GM18867 (cell line): ENCODE measurements around the gene MLLT3.
"Not testable (repeated sequence)": the region's sequence is repeated elsewhere in the genome, so short reads cannot be mapped to it uniquely, and the experiment has no call there.

Experiments
- ATAC-seq: cut with Tn5 transposase; IDR thresholded peaks from one replicate; pipeline ENCODE4 v1.9.1; 2021; ENCODE audit warnings: mild to moderate bottlenecking, moderate library complexity; ENCODE audit not compliant: unreplicated experiment

MLLT3 gene

GRCh38 chr9:20622330-20623020 lies at the start of gene MLLT3:
Gene MLLT3, minus strand, starts transcription at chr9:20622499.
- peak; percentile 84 for ATAC-seq

- ATAC-seq, result no peak
Measured at GRCh38 chr9:20671635-20672034, 49.3 kb upstream of the MLLT3 start.

- no peak for ATAC-seq
Measured at GRCh38 chr9:20670395-20670794, 48.1 kb upstream of the MLLT3 start.

GRCh38 chr9:20664501-20664900 lies 42.2 kb upstream of the MLLT3 start:
- no peak for ATAC-seq

GRCh38 chr9:20663133-20663532 lies 40.8 kb upstream of the MLLT3 start:
- no peak for ATAC-seq

- no peak for ATAC-seq
Measured at GRCh38 chr9:20662156-20662555, 39.9 kb upstream of the MLLT3 start.

GRCh38 chr9:20659474-20659967 lies 37.2 kb upstream of the MLLT3 start:
- ATAC-seq, result no peak

GRCh38 chr9:20658677-20659473 lies 36.6 kb upstream of the MLLT3 start:
- no peak for ATAC-seq

- ATAC-seq, result not testable (repeated sequence)
Measured at GRCh38 chr9:20658246-20658667, 36.0 kb upstream of the MLLT3 start.

GRCh38 chr9:20651939-20652338 lies 29.6 kb upstream of the MLLT3 start:
- no peak for ATAC-seq

GRCh38 chr9:20650750-20651299 lies 28.5 kb upstream of the MLLT3 start:
- ATAC-seq, result no peak

- no peak for ATAC-seq
Measured at GRCh38 chr9:20650313-20650712, 28.0 kb upstream of the MLLT3 start.

- no peak for ATAC-seq
Measured at GRCh38 chr9:20649381-20649780, 27.1 kb upstream of the MLLT3 start.

- no peak for ATAC-seq
Measured at GRCh38 chr9:20646656-20647055, 24.4 kb upstream of the MLLT3 start.

GRCh38 chr9:20643660-20644059 lies 21.4 kb upstream of the MLLT3 start:
- no peak for ATAC-seq

- ATAC-seq, result no peak
Measured at GRCh38 chr9:20642045-20642444, 19.7 kb upstream of the MLLT3 start.

- peak; percentile 87 for ATAC-seq
Measured at GRCh38 chr9:20640331-20641187, 18.3 kb upstream of the MLLT3 start.

- no peak for ATAC-seq
Measured at GRCh38 chr9:20636888-20637440, 14.7 kb upstream of the MLLT3 start.

GRCh38 chr9:20634895-20635294 lies 12.6 kb upstream of the MLLT3 start:
- ATAC-seq, result no peak

GRCh38 chr9:20632705-20633104 lies 10.4 kb upstream of the MLLT3 start:
- ATAC-seq, result no peak
